C4-2B (cell line): ENCODE data around the gene RNF144B.
"Not testable (repeated sequence)": the region's sequence is repeated elsewhere in the genome, so short reads cannot be mapped to it uniquely, and the experiment has no call there.

ENCODE experiments used
- H3K27ac ChIP-seq: fragments of 450-650 bp; 2 replicates; pipeline ENCODE4 v1.5.1; 2017
- CTCF ChIP-seq: fragments of 450-650 bp; conservative IDR thresholded peaks from 2 replicates; pipeline ENCODE4 v1.5.1; 2017; ENCODE audit warnings: mild to moderate bottlenecking
- ZFX ChIP-seq: fragments of 450-650 bp; IDR thresholded peaks from 2 replicates; pipeline ENCODE4 v1.6.1; 2017

Gene RNF144B

DNA sequence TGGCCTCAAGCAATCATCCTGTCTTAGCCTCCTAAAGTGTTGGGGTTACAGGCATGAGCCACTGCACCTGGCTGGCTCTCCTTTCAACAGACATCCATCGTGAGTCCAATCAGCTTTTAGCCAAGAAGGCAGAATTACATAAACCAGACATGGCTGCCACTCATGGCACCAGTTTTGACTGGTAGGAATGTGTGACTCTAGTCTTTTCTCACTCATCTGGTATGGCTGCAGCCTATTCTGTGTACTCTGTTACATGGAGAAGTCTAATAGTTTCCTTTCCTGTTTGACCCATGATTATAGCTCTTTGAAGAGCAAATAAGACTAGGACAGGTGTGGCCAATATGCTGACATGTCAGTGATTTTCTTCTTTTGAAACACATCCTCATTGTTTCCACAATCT, 27.0 kb upstream of the RNF144B start:
- H3K27ac ChIP-seq = no peak overlapping the region

GRCh38 chr6:18362058-18362561, 25.0 kb upstream of the RNF144B start:
- TF ChIP-seq ZFX = no peak
- no peak for TF ChIP-seq CTCF
- H3K27ac ChIP-seq = peak overlapping the region; percentile 87

More for the DNA sequence above, 27.0 kb upstream of the RNF144B start:
- no peak for TF ChIP-seq CTCF
- TF ChIP-seq ZFX = no peak

GRCh38 chr6:18363746-18364145, 23.4 kb upstream of the RNF144B start:
- H3K27ac ChIP-seq = no peak overlapping the region
- no peak for TF ChIP-seq ZFX
- TF ChIP-seq CTCF = no peak

DNA sequence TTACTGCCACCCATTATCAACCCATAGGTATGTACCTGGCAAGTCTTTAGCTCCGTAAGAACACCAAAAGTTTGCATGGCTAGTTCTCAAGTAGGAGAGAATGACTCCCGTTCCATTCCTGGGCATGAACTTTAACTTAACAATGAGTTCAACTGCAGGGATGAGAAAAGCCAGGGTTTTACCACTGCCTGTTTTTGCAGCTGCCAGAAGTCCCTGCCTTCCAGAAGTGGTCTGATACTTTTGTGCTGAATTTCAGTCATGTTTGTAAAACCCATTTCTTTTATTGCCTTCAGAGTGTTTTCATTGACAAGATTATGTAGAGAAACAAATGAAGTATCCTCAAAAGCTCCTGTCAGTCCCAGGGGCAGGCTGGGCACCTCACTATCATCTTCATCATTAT, 22.6 kb upstream of the RNF144B start:
- not testable (repeated sequence) for H3K27ac ChIP-seq

DNA sequence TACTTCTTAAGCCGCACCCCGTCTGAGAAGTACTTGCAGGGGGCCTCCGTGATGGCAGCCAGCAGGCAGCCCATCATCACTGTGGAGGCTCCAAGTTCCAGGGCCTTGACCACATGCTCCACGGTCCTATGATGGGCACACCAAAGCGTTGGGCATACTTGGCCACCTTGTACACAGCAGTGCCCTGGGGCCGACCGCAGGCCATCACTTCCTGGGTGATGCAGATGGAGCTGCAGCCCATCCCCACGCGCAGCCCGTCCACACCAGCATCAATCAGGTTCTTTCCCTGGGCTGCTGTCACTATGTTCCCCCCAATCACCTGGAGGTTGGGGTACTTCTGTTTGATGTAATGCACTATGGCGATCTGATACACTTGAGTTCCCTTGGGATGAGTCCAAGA, 19.8 kb upstream of the RNF144B start:
- TF ChIP-seq ZFX (no peak), CTCF (no peak)
- no peak overlapping the region; the same call in 1 of the 2 replicates for H3K27ac ChIP-seq

- peak overlapping the region; percentile 67 for H3K27ac ChIP-seq
- TF ChIP-seq ZFX (no peak), CTCF (no peak)
These were observed 18.7 kb upstream of the RNF144B start for GRCh38 chr6:18368277-18369105.

DNA sequence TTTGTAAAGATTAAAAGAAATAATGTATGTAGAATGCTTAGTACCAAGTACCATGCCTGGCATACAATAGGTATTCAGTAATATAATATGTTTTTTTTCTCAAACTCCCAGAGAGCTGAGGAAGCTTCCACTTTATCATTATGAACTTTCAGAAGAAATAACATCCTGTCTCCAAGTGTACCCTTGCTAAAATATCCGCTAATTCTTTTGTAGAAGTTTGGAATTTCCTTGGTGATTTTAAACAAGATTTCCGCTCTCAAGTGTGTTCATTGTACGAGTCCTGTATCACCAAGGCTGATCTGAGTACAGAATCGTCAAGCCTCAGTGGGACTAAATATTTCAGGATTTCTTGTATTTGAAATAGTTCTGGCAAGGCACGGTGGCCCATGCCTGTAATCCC, 16.1 kb upstream of the RNF144B start:
- TF ChIP-seq ZFX (no peak), CTCF (no peak)
- no peak overlapping the region for H3K27ac ChIP-seq

- H3K27ac ChIP-seq = no peak overlapping the region
- TF ChIP-seq CTCF (no peak), ZFX (no peak)
These were observed 15.5 kb upstream of the RNF144B start for GRCh38 chr6:18371656-18372055.
